ENCODE measurements around the gene STK32B.

The STK32B gene

DNA sequence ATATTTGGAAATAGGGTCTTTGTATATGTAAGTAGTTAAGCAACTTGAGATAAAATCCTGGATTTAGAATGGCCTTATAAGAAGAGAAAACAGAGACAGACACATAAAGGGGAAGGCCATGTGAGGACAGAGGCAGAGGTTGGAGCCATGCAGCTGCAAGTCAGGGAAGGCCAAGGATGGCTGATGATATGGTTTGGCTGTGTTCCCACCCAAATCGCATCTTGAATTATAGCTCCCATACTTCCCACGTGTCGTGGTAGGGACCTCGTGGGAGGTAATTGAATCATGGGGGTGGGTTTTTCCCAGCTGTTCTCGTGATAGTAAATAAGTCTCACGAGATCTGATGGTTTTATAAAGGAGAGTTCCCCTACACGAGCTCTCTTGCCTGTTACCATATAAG, 76.3 kb downstream of the STK32B start:
- no peak for DNase-seq

DNA sequence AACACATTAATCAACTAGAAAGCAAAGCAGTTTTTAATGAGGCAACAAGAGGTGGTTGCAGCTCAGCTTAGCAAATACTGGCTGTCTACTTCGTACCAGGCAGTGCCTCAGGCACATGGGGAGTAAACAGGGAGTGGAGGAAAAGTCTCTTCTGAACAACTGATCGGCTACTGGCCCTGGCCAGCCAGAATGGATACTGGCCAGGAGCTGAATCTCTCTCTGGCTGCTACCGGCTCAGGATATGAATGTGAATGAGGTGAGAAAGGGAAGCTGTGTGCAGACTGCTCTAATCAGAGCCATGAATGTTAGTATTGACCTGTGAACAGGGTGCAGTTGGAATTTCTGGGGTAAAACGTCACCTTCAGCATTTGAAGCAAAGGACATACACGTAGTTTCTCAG, 77.3 kb downstream of the STK32B start:
- no peak for DNase-seq

DNA sequence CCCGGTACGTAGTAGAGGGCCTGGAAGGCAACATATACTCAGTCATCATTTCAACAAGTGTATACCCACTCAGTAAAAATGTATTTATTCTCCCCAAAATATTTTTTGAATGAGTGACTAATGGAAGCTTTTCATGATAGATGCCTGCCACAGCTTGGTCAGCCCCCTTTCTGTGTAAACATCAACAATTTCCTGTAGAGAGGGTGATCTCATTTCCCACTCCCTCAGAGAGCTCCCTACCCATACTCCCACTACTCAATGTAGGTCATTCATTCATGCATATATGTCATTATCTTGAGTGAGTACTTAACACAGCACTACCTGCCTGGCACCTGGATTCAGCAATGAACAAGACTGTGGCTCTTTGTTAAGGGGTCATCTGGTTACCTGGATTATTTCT, 81.9 kb downstream of the STK32B start:
- no peak for DNase-seq

DNA sequence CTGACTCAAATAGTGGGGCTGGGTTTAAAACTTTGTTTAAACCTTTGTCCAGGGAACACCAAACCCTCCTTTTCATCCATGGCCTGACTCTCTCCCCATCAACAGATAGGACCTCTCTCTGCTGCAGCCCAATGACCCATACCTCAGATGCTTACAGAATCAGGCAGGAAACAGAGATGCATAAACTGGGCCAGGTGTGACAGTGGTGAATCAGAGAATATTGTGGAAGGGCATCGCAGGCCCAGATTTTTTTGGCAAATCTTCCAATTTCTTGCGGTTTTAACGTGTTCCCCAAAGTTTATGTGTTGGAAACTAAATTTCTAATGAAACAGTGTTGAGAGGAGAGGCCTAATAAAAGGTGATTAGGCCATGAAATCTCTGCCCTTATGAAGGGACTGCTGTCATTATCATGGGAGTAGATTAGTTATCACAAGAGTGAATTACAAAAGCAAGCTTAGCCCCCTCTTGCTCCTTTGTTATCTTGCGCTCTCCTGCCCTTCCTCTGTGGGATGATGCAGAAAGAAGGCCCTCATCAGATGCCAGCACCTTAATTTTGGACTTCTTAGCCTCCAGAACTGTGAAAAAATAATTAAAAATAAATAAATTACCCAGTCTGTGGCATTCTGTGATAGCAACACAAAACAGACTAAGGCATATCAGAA, 82.8 kb downstream of the STK32B start:
- DNase-seq: no peak

DNA sequence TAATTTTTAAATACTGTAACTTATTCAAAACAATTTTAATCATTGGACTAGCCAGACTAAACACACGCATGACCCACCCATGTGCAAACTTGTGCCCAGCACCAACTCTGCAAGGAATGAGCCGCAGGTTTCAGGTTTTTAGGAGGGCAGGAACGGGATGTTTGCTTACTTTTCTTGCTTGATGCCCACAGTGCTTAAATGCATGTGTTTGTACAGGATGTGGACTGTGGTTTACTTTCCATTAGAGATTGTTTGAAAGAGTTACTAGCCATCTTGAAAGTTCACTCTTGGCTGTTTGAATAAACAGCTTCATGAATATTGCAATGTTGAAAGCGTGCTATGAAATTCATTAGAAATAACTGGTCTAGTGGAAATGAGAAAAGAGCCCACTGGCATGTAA, 83.3 kb downstream of the STK32B start:
- DNase-seq: no peak

DNA sequence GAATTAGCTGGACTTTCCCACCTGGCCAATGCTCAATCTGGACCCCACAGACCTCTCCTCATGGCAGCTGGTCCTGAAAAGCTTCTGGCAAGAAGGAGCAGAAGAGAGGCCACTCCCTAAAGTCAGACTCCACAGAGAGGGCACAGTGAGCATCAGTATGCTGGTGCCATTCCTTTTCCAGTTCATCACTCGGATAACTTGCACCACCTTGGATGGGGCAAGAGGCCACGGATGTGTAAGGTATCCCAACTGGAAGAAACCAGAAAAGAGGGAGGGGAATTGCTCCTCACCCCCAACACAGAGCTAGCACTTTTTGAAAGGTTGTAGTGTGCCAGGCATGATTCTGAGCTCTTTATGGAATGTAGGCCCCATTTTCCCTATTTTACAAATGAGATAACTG, 85.9 kb downstream of the STK32B start:
- no peak for DNase-seq

DNA sequence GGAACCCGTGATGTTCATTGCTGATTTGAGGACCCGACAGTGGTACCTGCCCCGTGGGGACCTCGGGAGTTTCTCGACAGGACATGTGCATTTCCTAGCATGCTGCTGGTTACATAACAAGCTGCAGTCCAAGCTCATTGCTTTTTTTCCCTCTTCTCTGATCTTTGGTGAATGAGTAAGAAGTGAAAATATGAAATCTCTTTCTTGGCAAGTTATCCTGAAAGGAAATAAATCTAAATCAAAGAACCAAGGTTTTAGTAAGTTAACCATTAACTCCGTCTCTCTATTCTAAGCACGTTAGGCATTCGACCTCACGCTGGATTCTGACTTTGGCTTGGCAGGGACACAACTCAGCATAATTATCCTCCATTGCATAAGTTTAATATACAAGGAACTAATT, 86.6 kb downstream of the STK32B start:
- DNase-seq: no peak

DNA sequence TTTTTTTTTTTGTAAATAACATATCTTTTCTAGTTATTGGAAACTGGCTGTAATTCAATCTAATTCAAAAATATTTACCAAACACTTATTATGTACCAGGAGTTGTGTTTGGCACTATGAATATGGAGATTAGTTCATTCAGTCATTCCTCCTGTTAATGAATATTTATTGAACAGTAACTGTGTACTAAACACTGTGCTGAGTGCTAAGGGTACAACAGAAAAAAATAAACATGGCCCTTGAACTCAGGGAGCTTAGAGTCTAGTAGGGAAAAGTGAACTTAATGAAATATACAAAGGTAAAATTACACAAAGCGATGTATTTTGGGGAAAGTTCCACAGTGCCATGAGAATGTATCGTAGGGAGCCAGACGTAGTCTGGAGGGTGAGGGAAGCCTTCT, 87.1 kb downstream of the STK32B start:
- no peak for DNase-seq

DNA sequence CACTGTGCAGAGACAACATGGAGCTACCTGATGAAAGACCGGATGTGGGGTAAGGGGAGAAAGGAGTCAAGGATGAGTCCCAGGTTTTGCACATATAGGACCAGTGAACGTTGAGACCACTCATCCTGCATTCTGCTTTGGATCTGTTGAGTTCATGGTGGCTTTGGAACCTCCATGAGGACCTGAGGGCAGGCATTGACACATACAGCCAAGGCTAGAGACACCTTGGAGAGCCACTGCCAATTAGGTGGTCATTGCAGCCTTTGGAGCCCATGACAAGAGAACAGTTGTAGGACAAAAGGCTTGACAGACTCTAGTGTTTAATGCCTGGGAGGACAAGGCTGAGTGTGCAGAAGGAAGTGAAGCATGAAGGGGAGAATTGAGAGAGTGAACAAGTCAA, 87.9 kb downstream of the STK32B start:
- DNase-seq: no peak

DNA sequence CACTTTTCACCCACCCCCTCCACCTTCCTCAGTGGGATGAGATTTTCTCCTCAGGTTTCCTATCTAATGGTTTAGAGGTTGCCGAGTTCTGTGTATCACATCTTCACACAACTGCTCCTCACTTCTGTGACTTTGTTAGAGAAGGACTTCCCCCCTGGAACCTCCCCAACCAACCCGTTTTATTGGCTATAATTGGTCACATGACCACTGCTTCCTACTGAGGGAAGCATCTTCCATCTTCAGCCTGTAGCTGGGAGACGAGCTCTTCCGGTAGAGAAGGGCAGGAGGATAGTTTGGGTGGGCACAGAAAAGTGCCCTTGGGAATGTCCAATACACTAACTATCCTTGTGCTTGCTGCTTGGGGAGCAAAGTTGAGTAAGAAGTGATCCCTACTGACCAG, 90.5 kb downstream of the STK32B start:
- no peak for DNase-seq

DNA sequence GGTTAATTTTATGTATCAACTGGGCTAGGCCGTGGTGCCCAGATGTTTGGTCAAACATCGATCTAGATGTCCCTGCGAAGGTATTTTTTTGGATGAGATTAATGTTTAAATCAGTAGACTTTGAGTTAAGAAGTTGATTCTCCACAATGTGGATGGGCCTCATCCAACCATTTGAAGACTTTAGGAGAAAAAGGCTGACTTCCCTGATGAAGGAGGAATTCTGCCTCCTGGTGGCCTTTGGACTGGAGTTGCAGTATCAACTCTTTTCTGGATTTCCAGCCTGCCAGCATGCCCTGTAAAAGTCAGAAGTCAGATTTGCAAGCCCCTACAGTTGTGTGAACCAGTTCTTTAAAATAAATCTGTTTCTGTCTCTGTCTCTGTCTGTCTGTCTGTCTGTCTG, 91.4 kb downstream of the STK32B start:
- DNase-seq: no peak

DNA sequence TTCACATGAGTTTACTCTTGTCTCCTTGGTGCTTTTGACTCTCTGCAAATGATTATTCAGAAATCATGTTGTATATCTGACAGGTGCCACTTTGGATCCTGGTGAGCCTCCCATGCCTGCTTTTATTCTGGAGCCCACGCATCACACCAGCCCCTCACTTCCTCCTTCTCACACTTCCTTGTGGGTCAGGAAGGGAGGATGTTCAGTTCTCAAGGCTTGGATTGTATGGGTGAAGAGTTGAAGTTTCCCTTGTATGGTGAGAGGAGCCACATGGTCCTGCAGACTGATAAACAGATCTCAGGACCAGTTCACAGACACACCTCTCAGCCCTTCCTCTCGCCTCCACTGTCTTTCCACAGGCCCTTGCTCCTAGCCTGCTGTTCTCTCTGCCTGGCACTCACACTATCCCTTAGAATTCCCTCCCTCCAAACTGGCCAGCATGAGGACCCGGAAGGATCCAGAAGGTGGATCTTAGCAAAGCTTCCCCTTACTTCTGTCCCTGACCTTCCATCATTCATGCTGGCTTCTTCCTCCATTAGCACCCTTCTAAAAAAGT, 92.1 kb downstream of the STK32B start:
- no peak for DNase-seq

DNA sequence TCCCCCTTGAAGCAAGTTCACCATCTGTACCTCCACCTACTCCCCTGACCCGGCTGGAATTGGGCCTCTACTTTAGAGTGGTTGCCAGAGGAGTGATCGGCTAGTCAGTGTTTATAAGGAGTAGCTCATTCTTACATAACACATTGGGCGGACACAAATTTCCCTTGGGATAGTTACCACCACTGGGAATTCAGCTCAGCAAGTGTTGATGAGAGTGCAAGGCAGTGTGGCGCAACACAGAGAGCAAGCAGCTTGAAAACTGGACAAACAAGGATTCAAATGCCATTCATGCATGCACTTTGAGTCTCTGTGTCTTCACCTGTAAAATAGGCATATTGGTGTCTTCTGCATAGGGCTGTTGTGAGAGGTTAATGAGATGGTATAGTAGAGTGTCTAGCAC, 92.7 kb downstream of the STK32B start:
- DNase-seq: no peak

DNA sequence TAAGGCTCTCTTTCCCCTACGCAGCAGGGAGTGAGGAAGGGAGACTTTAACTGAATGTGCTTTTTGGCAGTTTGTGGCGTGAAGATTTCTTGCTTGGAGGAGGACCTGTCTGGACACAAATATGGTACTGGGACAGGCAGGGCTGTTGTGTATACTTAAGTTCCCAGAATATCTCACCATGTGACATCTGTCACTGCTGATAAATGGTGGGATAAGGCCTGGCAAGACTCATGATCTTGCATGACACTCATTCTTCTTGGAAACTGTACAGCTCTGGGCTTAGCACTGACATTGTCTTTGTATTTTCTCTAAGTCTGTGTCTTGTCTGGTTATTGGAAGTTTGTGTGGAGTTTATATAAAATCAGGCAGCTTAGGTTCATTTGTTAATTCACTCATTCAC, 93.1 kb downstream of the STK32B start:
- no peak for DNase-seq

DNA sequence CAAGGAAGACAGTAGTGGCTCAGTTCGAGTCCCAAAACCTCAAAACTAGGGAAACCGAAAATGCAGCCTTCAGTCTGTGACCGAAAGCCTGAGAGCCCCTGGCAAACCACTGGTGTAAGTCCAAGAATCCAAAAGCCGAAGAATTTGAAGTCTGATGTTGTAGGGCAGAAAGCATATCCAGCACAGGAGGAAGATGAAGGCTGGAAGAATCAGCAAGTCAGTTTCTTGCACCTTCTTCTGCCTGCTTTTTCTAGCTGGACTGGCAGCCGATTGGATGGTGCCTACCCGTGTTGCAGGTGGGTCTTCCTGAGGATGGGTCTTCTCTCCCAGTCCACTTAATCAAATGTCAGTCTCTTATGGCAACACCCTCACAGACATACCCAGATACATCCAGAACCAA, 95.0 kb downstream of the STK32B start:
- no peak for DNase-seq

DNA sequence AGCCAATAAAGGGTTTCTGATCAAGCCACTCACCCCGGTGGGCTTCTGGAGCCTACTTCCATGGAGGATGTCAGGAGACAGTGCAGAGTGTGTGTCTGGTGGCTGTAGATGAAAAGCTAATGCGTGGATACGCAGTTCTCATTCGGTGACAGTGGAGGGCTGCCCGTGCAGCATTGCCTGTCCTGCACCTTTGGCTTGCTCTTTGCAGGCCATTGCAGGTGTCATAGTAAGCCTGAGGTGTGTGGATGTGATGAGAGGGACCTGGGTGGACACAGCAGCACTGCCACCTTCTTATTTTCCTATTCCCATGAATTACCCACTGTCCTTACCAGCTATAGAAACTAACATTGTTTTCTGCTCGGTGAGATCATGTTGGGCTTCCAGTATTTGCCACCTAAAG, 101.2 kb downstream of the STK32B start:
- no peak for DNase-seq

DNA sequence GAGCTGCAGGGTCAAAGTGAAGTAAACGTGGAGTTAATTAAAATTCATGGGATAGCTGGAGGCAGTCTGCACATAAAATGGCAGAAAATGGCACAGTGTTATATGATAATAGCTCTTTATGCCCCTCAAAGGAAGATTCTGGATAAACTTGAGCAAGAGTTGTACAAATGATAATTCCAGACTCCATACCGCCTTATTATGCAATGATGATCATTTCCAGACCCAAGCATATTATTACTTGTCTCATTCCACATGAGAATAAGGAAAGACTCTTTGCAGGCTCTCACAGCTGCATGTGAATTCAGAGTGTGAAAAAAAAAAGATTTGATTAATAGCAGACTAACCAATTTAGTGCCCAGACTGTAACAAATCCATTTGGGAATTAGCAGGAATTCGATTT, 105.4 kb downstream of the STK32B start:
- no peak for DNase-seq

DNA sequence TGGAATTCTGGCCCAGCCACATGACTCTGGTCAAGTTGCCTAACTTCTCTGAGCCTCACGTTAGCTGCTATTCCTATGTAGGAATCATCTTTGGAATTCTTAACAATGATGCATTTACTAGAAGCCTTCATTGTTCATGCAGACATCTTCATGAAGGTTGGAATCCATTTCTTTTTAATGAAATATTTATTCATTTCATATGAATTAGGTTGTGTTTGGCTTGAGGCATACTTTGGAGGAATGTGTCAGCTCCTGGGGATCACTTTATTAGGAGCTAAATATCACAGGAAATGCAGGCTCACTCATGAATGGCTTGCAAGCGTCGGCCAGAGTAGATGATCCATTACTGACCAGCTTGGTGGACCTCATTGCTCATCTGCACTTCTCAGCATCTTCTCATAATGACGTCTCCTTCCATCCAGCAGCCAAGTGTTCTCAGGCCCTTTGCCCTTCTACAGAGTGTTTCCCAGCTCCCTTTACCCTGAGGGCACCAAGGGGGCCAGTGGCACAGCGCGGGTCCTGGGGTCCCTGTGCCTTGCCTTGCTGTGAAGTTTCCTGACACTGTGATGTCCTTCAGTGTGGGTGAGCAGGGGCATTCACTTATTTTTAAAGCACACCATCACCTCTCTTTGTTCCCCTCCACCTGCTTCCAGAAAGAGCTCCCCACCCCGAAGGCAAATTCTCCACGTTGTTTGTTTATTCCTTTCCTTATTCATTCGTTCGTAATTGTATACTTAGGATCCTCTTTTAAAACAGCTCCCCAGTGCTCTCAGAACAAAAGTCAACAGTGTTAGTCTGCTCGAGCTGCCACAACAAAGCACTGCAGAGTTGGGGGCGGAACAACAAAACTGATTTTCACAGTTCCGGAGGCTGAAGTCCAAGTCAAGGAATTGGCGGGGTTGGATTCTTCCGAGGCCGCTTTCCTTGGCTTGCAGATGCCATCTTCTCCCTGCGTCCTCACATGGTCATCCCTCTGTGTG, 106.8 kb downstream of the STK32B start:
- DNase-seq: no peak

DNA sequence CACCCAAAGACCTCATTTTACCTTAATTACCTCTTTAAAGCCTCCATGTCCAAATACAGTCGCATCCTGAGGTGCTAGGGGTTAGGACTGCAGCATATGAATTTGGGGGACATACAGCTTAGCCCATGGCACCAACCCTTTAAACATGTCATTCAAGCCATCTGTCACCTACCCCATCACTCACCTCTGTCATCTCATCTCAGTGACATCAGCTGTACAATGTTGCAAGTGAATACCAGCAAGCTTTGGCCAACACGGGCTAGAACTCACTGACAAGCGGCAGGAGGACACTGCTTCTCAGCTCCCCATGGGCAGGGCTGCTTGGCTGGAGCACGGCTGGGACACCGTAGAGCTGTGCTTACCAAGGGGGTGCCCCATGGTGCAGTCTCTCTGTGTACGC, 107.5 kb downstream of the STK32B start:
- DNase-seq: no peak

DNA sequence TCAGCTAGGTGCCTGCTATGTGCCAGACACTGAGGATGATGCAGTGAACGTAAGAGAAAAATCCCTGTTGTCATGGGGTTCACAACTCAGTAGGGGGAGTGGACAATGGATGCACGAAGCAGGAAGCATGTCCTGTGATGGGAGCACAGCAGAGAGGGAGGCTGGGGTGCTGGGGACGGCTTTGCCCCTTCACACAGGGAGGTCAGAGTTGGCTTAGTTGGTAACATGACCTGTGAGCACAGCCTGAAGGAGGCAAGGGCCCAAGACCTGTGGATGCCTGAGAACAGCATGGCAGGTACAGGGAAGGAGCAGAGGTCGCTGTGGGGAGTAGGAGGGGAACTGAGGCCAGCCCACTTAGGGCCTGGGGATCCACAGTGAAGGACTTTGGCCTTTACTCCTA, 109.4 kb downstream of the STK32B start:
- DNase-seq: no peak

DNA sequence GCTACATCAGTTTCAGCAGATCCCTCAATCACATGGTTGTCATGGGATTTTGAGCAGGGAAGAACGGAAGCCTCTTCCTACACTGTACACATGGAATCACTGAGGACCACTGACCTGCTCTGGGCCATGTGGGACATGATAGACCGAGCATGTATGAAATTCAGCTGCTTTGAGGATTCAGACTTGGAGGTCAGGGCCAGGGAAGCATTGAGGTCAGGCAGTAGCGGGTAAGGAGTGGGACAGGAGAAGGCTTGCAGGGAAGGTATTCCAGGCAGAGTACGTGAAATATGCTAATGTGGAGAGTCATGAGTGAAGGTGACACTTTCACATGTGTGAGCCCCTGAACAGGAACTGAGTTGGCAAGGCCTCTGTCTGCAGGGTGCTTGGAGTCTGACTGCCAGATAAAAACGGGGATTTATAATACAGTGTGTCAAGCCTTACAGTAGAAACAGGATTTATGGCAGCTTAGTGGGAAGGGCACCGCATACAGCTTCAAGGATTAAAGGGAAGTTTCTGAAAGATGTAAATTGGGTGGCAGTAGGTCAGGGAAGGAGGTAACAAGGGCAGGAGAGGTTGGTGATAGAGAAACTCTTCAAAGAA, 111.7 kb downstream of the STK32B start:
- no peak for DNase-seq

DNA sequence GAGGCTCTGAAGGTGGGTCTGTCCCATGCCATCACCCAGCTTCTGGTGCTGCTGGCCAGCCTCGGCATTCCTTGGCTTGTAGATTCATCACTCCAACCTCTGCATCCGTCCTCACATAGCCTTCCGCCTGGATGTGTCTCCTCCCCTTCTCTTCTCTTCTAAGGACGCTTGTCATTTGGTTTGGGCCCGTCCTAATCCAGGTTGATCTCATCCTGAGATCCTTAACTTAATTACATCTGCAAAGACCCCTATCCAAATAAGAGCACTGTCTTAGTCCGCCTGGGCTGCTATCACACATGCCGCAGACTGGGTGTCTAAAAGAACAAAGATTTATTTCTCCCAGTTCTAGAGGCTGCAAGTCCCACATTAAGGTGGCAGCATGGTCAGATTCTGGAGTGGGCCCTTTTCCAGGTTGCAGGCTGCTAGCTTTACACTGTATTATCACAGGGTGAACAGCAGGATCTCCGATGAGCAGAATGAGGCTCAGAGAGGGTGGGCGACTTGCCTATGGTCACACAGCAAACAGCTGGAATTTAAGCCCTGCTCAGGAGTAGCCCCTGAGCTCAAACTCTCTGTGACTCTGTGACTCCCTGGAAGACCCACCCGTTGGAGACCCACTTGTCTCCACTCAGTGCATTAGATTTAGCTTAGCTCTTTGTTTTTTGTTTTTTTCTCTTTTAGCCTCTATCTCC, 113.1 kb downstream of the STK32B start:
- DNase-seq: no peak
